HepG2 (cell line): Measurements from ENCODE around the gene CTCF. TPM values are rescaled to one million over a fixed set of nuclear protein-coding genes. Genes with fewer than 3 reads are reported as not detected.

Experiments
- CBFB ChIP-seq: sonication (generic); formaldehyde crosslinking; IDR thresholded peaks from 2 replicates; pipeline ENCODE4 v1.4.0; 2020; ENCODE audit warnings: missing genetic modification reagents
- DMAP1 ChIP-seq: IDR thresholded peaks from 2 replicates; pipeline ENCODE4 v1.6.1; 2016
- DR1 ChIP-seq: sonication (generic); formaldehyde crosslinking; IDR thresholded peaks from 2 replicates; pipeline ENCODE4 v1.8.0; 2021; ENCODE audit warnings: mild to moderate bottlenecking, missing genetic modification reagents, inconsistent platforms
- GABPB1 ChIP-seq: IDR thresholded peaks from 2 replicates; pipeline ENCODE4 v1.6.1; 2016; ENCODE audit warnings: mild to moderate bottlenecking, missing genetic modification reagents, moderate library complexity, missing compliant biosample characterization
- IKZF4 ChIP-seq: sonication (generic); formaldehyde crosslinking; IDR thresholded peaks from 2 replicates; pipeline ENCODE4 v1.5.1; 2020; ENCODE audit warnings: borderline replicate concordance, mild to moderate bottlenecking, low read depth, missing genetic modification reagents; ENCODE audit errors: not compliant biosample characterization
- MAFF ChIP-seq: IDR thresholded peaks from 2 replicates; pipeline ENCODE4 v1.6.1; 2011; ENCODE audit warnings: low read depth, low read length, improper control_type of control experiment
- MEF2D ChIP-seq: sonication (generic); formaldehyde crosslinking; IDR thresholded peaks from 2 replicates; pipeline ENCODE4 v1.5.1; 2020; ENCODE audit warnings: mild to moderate bottlenecking, missing genetic modification reagents
- RBAK ChIP-seq: sonication (generic); formaldehyde crosslinking; IDR thresholded peaks from 2 replicates; pipeline ENCODE4 v1.5.1; 2020; ENCODE audit warnings: mild to moderate bottlenecking, missing genetic modification reagents
- SCMH1 ChIP-seq: sonication (generic); formaldehyde crosslinking; IDR thresholded peaks from 2 replicates; pipeline ENCODE4 v1.9.0; 2021; ENCODE audit warnings: missing genetic modification reagents, mild to moderate bottlenecking, borderline replicate concordance
- SIN3B ChIP-seq: fragments of 150-350 bp; IDR thresholded peaks from 2 replicates; pipeline ENCODE4 v1.6.1; 2014; ENCODE audit warnings: low read length
- TFAP4 ChIP-seq: sonication (generic); IDR thresholded peaks from 2 replicates; pipeline ENCODE4 v1.6.1; 2016; ENCODE audit warnings: low read depth, borderline replicate concordance
- UBTF ChIP-seq: sonication (generic); formaldehyde crosslinking; IDR thresholded peaks from 2 replicates; pipeline ENCODE4 v1.4.0; 2020; ENCODE audit warnings: mild to moderate bottlenecking, missing genetic modification reagents
- ZNF12 ChIP-seq: sonication (generic); formaldehyde crosslinking; IDR thresholded peaks from 2 replicates; pipeline ENCODE4 v1.5.0; 2020; ENCODE audit warnings: missing genetic modification reagents
- ZNF205 ChIP-seq: IDR thresholded peaks from 2 replicates; pipeline ENCODE4 v1.6.1; 2018; ENCODE audit warnings: missing biosample characterization, missing genetic modification reagents
- polyA plus RNA-seq, 8 experiments: library from polyadenylated mRNA; depleted of rRNA in 3 of 8; stranded (reverse) in 7 of 8; unstranded in 1 of 8; fragments of >200 nt; fragmentation: Illumina TruSeq in 4 of 8; extraction: Trizol in 4 of 8; gene quantifications; 2 replicates each; pipeline versions ENCODE4 v1.2.1 to v1.2.3, GENCODE V29; 2011 to 2016; ENCODE audit warnings: low read depth in 4 of 8, missing spikeins in 1 of 8, mixed read lengths in 1 of 8; ENCODE audit not compliant: insufficient read depth in 1 of 8
- total RNA-seq, 5 experiments: library from RNA; depleted of rRNA; stranded (reverse); fragments of >200 nt; fragmentation: Illumina TruSeq; extraction: Trizol; gene quantifications; 2 replicates each; pipeline ENCODE4 v1.2.3, GENCODE V29; 2016; ENCODE audit warnings: low read depth in 1 of 5
- TF ChIP-seq, protein P1 (sequence below): IDR thresholded peaks from 2 replicates; pipeline ENCODE4 v1.6.1; 2016; ENCODE audit warnings: low read depth
- TF ChIP-seq, protein P2 (sequence below): IDR thresholded peaks from 2 replicates; pipeline ENCODE4 v1.6.1; 2012; ENCODE audit warnings: low read length, improper control_type of control experiment

Gene CTCF
- total and polyA plus RNA-seq, 2 of the 13 experiments (the other 11 are each of a cell fraction or from before 2014, with no cell fraction given), result 19.5 to 37.5 TPM

DNA sequence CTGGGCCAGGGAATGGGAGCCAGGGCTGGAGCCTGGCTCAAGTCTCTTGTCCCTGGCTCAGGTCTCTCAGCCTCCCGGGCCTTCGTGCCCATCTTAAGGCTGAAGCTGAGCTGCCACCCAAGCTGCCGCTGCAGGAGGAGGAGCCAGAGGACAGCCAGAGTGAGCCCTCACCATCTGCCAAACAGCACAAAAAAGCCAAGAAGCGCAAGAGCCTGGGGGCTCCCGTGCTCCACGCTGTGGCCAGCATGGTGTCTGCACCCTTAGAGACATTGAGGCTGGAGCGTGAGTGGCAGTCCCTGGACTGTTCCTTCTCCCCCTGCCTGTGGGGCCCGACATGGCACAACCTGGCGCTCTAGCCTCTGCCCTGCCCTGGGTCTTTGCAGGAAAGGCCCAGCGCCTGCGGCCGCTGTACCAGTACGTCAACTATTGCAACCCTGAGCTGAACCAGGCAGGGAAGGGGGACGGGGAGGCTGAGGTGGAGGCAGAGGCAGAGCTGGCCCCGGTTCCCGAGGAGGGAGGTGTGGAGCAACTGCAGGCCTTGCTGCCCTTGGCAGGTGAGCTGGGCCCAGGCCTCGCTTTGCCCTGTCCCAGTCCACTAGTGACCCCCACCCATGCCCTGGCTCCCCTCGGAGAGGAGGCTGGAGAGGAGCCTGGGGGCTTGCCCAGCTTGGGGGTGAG, 105.6 kb downstream of the CTCF start (continued):
- TF ChIP-seq ZNF205, result peak; percentile 87; the same call in 1 of the 2 replicates
- peak; percentile 83 for TF ChIP-seq UBTF (CRISPR knock-in tag)
- TF ChIP-seq, protein P1, sequence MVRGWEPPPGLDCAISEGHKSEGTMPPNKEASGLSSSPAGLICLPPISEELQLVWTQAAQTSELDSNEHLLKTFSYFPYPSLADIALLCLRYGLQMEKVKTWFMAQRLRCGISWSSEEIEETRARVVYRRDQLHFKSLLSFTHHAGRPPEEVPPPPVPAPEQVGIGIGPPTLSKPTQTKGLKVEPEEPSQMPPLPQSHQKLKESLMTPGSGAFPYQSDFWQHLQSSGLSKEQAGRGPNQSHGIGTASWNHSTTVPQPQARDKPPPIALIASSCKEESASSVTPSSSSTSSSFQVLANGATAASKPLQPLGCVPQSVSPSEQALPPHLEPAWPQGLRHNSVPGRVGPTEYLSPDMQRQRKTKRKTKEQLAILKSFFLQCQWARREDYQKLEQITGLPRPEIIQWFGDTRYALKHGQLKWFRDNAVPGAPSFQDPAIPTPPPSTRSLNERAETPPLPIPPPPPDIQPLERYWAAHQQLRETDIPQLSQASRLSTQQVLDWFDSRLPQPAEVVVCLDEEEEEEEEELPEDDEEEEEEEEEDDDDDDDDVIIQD, result peak; percentile 64; the same call in 1 of the 2 replicates
- TF ChIP-seq TFAP4, result peak; percentile 55; the same call in 1 of the 2 replicates
- TF ChIP-seq GABPB1 (CRISPR knock-in tag), result peak; percentile 60; the same call in 1 of the 2 replicates
- peak; percentile 41 for TF ChIP-seq IKZF4 (CRISPR knock-in tag)
- peak; percentile 85; the same call in 1 of the 2 replicates for TF ChIP-seq MEF2D (CRISPR knock-in tag)
- TF ChIP-seq DMAP1 (CRISPR knock-in tag), result peak; percentile 8; the same call in 1 of the 2 replicates
- TF ChIP-seq SIN3B, result peak; percentile 13; the same call in 1 of the 2 replicates
- TF ChIP-seq SCMH1, result no peak
- 0 out of 2 replicates have a peak, but pooled peaks have one; percentile 34 for TF ChIP-seq RBAK (CRISPR knock-in tag)
- peak; percentile 90; the same call in 1 of the 2 replicates for TF ChIP-seq CBFB
- TF ChIP-seq DR1 (CRISPR knock-in tag), result peak; percentile 53; the same call in 1 of the 2 replicates
- peak; percentile 39; the same call in 1 of the 2 replicates for TF ChIP-seq ZNF12 (CRISPR knock-in tag)
- TF ChIP-seq, protein P2, sequence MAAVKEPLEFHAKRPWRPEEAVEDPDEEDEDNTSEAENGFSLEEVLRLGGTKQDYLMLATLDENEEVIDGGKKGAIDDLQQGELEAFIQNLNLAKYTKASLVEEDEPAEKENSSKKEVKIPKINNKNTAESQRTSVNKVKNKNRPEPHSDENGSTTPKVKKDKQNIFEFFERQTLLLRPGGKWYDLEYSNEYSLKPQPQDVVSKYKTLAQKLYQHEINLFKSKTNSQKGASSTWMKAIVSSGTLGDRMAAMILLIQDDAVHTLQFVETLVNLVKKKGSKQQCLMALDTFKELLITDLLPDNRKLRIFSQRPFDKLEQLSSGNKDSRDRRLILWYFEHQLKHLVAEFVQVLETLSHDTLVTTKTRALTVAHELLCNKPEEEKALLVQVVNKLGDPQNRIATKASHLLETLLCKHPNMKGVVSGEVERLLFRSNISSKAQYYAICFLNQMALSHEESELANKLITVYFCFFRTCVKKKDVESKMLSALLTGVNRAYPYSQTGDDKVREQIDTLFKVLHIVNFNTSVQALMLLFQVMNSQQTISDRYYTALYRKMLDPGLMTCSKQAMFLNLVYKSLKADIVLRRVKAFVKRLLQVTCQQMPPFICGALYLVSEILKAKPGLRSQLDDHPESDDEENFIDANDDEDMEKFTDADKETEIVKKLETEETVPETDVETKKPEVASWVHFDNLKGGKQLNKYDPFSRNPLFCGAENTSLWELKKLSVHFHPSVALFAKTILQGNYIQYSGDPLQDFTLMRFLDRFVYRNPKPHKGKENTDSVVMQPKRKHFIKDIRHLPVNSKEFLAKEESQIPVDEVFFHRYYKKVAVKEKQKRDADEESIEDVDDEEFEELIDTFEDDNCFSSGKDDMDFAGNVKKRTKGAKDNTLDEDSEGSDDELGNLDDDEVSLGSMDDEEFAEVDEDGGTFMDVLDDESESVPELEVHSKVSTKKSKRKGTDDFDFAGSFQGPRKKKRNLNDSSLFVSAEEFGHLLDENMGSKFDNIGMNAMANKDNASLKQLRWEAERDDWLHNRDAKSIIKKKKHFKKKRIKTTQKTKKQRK, result no peak
- peak; percentile 37; the same call in 1 of the 2 replicates for TF ChIP-seq MAFF
